GM23338 (cell line): ENCODE data around the gene LEAP2. TPM values are rescaled to one million over a fixed set of nuclear protein-coding genes. Genes with fewer than 3 reads are reported as not detected.

Experiments used
- ATAC-seq: fragments of 200-7000 bp; cut with Tn5 transposase; 3 replicates; pipeline ENCODE4 v1.9.1; 2020
- DNase-seq: peaks from one replicate; pipeline ENCODE4 v3.0.0-alpha.2; 2015; ENCODE audit warnings: low spot score
- H2AFZ ChIP-seq: fragments of 200-600 bp; sonication (generic); 2 replicates; pipeline ENCODE4 v1.8.0; 2016; ENCODE audit warnings: antibody characterized with exemption, mild to moderate bottlenecking, moderate library complexity
- H3F3A ChIP-seq: fragments of 200-600 bp; sonication (generic); replicated peaks from 2 replicates; pipeline ENCODE4 v1.8.0; 2017; ENCODE audit warnings: antibody characterized with exemption, mixed run types, low read depth
- H3K27ac ChIP-seq: fragments of 200-600 bp; sonication (generic); 2 replicates; pipeline ENCODE4 v1.6.1; 2016; ENCODE audit warnings: low read depth
- H3K27me3 ChIP-seq: fragments of 200-600 bp; sonication (generic); 2 replicates; pipeline ENCODE4 v1.8.0; 2016; ENCODE audit warnings: mild to moderate bottlenecking, mixed run types, moderate library complexity; ENCODE audit not compliant: insufficient read depth
- H3K36me3 ChIP-seq: fragments of 200-600 bp; sonication (generic); 2 replicates; pipeline ENCODE4 v1.8.0; 2016; ENCODE audit warnings: mild to moderate bottlenecking; ENCODE audit not compliant: insufficient read depth
- H3K4me1 ChIP-seq: fragments of 200-600 bp; sonication (generic); 2 replicates; pipeline ENCODE4 v1.8.0; 2016; ENCODE audit warnings: mild to moderate bottlenecking, moderate library complexity; ENCODE audit not compliant: insufficient read depth
- H3K4me2 ChIP-seq: fragments of 200-600 bp; sonication (generic); 2 replicates; pipeline ENCODE4 v1.7.1; 2017; ENCODE audit warnings: mixed run types
- H3K4me3 ChIP-seq: fragments of 200-600 bp; sonication (generic); 2 replicates; pipeline ENCODE4 v1.6.1; 2016; ENCODE audit warnings: mixed run types
- H3K79me2 ChIP-seq: fragments of 200-600 bp; sonication (generic); replicated peaks from 2 replicates; pipeline ENCODE4 v1.8.0; 2017; ENCODE audit warnings: mild to moderate bottlenecking; ENCODE audit not compliant: insufficient read depth
- H3K9me2 ChIP-seq: fragments of 200-600 bp; sonication (generic); 2 replicates; pipeline ENCODE4 v1.8.0; 2017; ENCODE audit not compliant: insufficient read depth
- H4K20me1 ChIP-seq: fragments of 200-600 bp; sonication (generic); replicated peaks from 2 replicates; pipeline ENCODE4 v1.8.0; 2017; ENCODE audit warnings: mild to moderate bottlenecking; ENCODE audit not compliant: insufficient read depth
- H3K27ac Mint-ChIP-seq: 2 replicates; pipeline ENCODE4 v1.8.0; 2020; ENCODE audit warnings: inconsistent platforms, mild to moderate bottlenecking, moderate library complexity, mixed read lengths
- H3K27me3 Mint-ChIP-seq: 3 replicates; pipeline ENCODE4 v1.8.0; 2022; ENCODE audit warnings: low read depth, mild to moderate bottlenecking, moderate library complexity, mixed read lengths, inconsistent platforms; ENCODE audit not compliant: insufficient read depth, poor library complexity
- H3K36me3 Mint-ChIP-seq: 3 replicates; pipeline ENCODE4 v1.8.0; 2021; ENCODE audit warnings: low read depth, mild to moderate bottlenecking, inconsistent platforms, moderate library complexity, mixed read lengths
- H3K4me1 Mint-ChIP-seq: 3 replicates; pipeline ENCODE4 v1.8.0; 2020; ENCODE audit warnings: mild to moderate bottlenecking, inconsistent platforms, mixed read lengths
- H3K4me3 Mint-ChIP-seq: 3 replicates; pipeline ENCODE4 v1.8.0; 2021; ENCODE audit warnings: moderate library complexity, mild to moderate bottlenecking, inconsistent platforms, mixed read lengths
- H3K9me3 Mint-ChIP-seq: 3 replicates; pipeline ENCODE4 v1.8.0; 2020; ENCODE audit warnings: moderate library complexity, mild to moderate bottlenecking, inconsistent platforms, mixed read lengths
- EZH2phosphoT487 ChIP-seq: fragments of 200-600 bp; sonication (generic); IDR thresholded peaks from one replicate; pipeline ENCODE4 v1.8.1; 2018; ENCODE audit warnings: antibody characterized with exemption; ENCODE audit not compliant: unreplicated experiment
- JUNB ChIP-seq: IDR thresholded peaks from one replicate; pipeline ENCODE4 v1.6.1; 2016; ENCODE audit warnings: antibody characterized with exemption; ENCODE audit not compliant: unreplicated experiment
- NANOG ChIP-seq: IDR thresholded peaks from 2 replicates; pipeline ENCODE4 v1.6.1; 2016; ENCODE audit warnings: antibody characterized with exemption, borderline replicate concordance
- POLR2AphosphoS5 ChIP-seq: IDR thresholded peaks from 2 replicates; pipeline ENCODE4 v1.6.1; 2016; ENCODE audit warnings: antibody characterized with exemption, low read depth
- REST ChIP-seq: IDR thresholded peaks from one replicate; pipeline ENCODE4 v1.6.1; 2018; ENCODE audit warnings: antibody characterized with exemption; ENCODE audit not compliant: unreplicated experiment
- ZNF462 ChIP-seq: fragments of 250-450 bp; sonication (Bioruptor Pico); IDR thresholded peaks from 2 replicates; pipeline ENCODE4 v1.5.0; 2020; ENCODE audit warnings: mild to moderate bottlenecking, moderate library complexity
- polyA plus RNA-seq: library from polyadenylated mRNA; unstranded; fragments of >200 nt; fragmentation: Nextera tagmentation; extraction: Ambion mirVana; gene quantifications from 2 replicates; pipeline ENCODE4 v1.2.1, GENCODE V29; 2016
- total RNA-seq: library from RNA; depleted of rRNA; stranded (reverse); fragments of >200 nt; shearing (Covaris generic); gene quantifications from 2 replicates; pipeline ENCODE4 v1.2.3, GENCODE V29; 2014

The LEAP2 gene
- total and polyA plus RNA-seq, 2 experiments from 2014 or later = 1.5 to 1.8 TPM

DNA sequence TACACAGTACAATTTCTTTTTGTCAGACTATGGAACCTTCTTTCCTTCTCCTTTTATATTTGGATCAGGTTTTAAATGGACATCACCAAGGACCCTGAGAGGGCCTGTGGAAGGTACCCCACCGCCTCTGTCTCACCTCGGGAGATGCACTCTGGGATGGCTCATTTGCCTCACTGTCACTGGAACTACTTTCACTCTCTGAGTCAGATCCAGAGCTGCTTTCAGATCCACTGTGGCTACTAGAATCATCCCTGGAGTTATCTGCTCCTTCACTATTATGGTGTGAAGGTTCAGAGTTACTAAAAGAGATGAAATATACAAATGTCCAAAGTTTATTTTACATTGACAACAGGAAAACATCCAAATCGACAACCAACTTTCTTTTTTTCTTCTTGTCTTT lies 24.6 kb downstream of the LEAP2 start:
- H2AFZ ChIP-seq = no peak overlapping the region
- no peak for DNase-seq
- no peaks in the 10 kb centered on the region for H3K27me3 ChIP-seq
- Mint-ChIP-seq H3K36me3 (peaks cover 46% of the 10 kb centered on the region), H3K4me3 (no peak overlapping the region), H3K4me1 (no peaks in the 10 kb centered on the region), H3K27ac (no peak overlapping the region), H3K27me3 (peaks cover 1% of the 10 kb centered on the region), H3K9me3 (no peaks in the 10 kb centered on the region)
- TF ChIP-seq REST (no peak), EZH2phosphoT487 (no peak), POLR2AphosphoS5 (no peak), JUNB (no peak), NANOG (no peak), ZNF462 (no peak)
- H3K27ac ChIP-seq = no peak overlapping the region
- no peak overlapping the region for H3K4me3 ChIP-seq
- no peaks in the 10 kb centered on the region for H3K4me1 ChIP-seq
- peaks cover 5% of the 10 kb centered on the region for H4K20me1 ChIP-seq
- no peaks in the 10 kb centered on the region for H3K79me2 ChIP-seq
- H3F3A ChIP-seq = no peaks in the 10 kb centered on the region
- H3K36me3 ChIP-seq = peaks cover 44% of the 10 kb centered on the region
- no peak for ATAC-seq
- no peaks in the 10 kb centered on the region for H3K9me2 ChIP-seq
- H3K4me2 ChIP-seq = no peak overlapping the region
